ENCODE data around the gene FNDC3B.
"Not testable (repeated sequence)": the region's sequence is repeated elsewhere in the genome, so short reads cannot be mapped to it uniquely, and the experiment has no call there.

FNDC3B gene

DNA sequence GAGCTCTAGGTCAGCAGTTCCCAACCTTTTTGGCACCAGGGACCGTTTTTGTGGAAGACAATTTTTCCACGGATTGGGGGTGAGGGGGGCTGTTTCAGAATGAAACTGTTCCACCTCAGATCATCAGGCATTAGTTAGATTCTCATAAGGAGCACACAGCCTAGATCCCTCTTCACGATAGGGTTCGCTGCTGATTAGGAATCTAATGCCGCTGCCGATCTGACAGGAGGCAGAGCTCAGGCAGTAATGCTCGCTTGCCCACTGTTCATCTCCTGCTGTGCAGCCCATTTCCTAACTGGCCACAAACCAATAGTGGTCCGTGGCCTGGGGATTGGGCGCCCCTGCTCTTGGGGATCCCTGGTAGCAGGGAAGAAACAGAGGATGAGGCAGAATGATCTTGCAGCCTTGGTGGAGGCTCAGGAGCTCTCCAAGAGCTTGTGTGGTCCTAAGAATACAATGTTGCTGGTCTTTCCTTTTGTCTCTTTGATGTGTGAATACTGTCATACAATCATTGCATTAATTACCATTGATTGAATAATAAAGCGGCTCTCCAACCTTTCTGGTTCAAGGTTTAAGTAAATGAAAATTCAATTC lies 183.2 kb downstream of the FNDC3B start:
- DNase-seq, result no peak

DNA sequence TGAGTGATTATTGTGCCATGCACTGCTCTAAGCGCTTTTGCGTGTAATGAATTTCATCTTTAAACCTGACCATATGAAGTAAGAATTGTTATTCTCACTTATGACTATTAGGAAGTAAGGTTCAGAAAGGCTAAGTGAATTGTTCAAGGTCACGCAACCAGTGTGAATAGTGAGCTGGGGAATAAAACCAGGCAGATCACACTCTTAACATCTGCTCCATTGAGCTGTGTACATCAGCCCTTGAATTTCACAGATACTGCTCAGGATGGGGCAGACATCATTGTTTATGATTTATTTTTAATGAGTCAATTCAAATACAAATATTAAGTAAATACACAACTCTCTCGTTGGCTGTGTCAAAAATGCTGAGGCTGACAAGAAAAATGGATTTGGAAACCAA lies 184.5 kb downstream of the FNDC3B start:
- DNase-seq, result no peak

DNA sequence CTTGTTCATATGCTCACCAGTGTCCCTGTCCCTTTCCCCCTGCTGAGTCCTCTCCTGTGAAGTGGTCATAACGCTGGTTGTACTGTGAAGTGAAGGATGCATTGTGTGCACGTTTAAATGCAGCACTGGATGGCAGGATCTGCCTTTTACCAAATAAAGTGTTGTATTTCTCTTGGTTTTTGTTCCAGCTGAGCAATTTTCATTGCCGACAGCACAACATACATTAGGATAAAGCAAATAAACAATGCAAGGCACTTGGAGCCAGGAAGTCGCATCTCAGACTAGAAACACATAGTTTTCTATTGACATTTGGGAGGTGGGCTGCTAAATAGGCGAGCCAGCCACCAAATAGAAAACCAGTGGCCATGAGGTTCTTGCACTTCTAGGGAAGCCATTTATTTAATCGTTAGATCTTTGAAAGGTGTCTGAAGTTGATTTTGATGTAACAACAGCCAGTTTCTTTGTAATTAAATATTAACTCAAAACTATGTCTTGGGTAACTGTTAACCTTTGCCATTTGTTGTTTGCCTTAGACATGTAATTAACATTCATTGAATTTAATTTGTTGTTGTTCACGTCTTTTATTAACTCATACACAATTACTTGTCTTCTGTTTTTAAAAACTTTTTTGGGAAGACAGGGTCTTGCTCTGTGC lies 185.3 kb downstream of the FNDC3B start:
- no peak for DNase-seq

DNA sequence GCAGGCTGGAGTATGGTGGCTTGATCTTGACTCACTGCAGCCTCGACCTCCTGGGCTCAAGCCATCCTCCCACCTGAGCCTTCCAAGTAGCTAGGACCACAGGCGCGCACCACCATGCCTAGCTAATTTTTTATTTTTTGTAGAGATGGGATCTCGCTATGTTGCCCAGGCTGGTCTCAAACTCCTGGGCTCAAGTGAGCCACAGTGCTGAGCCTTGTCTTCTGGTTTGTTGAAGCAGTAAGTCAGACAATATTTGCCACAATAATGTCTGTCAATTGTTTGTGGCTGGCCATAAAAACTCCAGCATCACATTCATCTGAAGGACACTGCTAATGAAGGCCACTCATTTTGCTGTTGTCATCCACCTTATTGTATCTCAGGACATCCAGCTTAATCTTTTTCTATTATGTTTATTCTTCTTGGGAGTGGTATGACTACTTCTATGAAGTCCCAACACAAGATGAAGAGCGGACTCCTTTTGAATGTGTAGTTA lies 185.9 kb downstream of the FNDC3B start:
- no peak for DNase-seq

DNA sequence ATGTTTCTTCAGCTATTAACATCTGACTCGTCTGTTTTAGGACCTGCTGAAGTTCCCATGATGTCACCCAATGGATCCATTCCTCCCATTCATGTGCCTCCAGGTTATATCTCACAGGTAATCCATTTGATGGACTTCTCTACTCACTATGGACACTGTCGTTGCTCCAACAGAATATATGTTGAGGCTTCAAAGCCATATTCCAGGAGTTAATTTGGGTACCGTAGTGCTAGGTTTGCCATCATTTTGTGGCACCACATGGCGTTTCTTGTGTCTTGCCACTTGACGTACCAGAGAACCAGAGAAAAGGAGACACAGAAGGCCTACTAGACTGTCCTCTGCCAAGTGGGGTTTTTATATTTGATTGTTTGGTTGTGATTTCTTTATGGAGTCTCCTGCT lies 187.5 kb downstream of the FNDC3B start:
- DNase-seq, result no peak

DNA sequence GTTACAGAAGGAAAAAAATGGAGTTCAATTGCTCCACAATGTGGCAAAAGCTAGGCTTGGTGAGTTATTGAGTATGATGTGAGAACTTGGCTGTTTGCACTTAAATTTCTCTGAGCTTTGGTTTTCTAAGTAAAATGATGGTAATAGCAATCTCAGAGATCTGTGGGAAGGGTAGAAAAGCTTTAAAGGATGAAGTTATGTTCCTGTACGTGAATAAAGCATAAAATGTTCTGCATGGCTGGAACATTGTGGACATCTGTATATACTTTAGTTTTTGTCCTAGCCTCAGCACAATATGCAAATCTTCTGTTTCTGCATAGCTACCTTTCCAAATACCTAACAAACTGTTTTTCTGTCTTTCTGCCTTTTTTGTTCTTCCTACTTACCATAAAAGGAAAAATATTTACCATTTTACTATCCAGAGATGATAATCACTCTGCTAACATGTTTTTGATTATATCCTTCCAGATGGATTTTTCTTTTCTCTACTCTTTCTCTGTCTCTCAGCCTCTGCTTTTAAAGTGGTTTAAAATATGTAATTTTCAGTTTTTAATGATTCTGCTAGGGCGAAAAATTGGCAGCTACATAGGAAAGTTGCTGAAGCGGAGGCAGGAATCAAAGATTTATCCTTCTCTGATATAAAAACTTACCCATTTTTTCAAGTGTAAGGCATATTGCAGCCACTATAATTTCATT lies 188.1 kb downstream of the FNDC3B start:
- DNase-seq, result no peak

DNA sequence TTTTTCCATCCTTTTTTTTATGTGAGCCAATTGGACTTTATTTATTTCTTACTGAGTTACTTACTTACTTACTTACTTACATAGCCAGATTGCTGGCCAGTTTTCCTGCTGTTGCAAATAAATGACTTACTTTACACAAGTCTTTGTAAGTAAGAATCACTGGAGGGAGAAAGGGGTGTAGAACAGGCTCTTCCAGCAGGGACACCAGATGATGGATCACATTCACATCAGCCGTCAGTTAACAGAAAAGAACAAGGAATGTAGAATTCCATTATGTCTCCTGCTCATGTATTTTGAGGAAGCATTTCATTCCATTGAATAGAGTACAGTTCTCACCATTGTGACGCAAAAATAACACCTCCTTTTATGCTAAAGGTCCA lies 188.6 kb downstream of the FNDC3B start:
- no peak for DNase-seq

DNA sequence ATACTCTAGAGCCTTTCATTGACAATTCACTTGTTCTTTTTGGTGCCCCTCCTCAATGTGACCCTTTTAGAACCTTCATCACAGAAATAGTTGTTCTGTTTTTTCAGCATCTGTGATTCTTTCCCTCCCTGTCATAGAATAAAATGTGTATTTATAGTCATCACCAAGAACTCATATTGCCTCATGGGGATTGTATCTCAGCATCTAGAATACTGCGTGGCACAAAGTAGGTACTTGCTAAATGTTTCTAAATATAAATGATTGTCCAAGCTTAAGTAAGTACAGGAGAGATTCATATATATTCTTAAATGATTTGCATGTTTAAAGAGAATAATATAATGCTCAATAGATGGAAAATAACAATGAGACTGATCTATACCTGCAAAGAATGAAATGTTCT lies 190.1 kb downstream of the FNDC3B start:
- DNase-seq, result no peak

DNA sequence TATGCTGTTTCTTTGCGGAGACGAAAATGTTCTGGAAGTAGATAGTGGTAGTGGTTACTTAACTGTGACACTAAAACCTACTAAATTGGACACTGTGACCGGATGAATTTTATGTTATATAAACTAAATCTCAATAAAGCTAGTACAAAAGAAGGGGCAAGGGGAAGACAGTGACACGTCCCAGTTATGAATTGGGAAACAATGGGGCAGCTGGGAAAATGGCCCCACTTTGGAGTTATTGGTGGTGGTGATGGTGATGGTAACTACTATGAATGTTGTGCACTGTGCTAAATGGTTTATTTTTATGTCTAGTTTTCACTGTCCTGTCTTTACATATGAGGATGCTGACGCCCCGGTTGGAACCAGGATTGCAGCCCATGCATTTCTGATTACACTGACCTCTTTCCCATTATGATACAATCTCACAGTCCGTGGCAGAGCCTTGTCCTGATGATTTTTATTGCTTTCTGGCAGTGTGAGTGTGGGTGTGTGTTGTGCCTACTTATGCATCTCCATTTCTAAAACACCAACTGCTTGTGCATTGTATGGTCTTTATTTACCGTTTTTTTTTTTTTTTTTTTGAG lies 192.0 kb downstream of the FNDC3B start:
- no peak for DNase-seq

DNA sequence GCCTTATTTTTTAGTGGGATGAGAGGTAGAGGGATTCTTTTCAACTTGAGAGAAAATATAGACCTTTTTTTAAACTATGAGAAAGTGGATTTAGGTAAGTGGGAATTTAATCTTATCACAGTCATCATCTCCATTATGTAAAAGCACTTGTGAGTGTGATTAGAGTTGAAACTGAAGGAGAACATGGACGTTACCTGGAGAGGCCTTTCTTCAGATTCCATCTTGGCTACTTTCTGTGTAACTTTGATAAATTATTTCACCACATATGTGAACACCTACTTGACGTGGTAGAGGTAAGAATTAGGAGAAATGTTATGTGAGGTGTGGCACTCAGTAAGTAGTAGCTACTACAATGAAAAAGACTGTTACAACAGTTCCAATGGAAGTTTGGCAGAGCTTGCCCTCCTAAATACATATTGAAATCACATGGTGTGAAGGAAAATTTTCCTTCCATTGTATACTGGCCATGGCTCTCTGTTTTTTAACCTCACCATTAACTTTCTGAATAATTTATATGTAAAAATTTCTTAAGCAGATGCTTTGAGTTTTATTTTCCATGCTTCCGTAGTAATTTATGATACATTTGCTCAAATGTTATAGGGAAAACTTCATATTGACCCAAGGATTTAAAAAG lies 193.3 kb downstream of the FNDC3B start:
- no peak for DNase-seq

DNA sequence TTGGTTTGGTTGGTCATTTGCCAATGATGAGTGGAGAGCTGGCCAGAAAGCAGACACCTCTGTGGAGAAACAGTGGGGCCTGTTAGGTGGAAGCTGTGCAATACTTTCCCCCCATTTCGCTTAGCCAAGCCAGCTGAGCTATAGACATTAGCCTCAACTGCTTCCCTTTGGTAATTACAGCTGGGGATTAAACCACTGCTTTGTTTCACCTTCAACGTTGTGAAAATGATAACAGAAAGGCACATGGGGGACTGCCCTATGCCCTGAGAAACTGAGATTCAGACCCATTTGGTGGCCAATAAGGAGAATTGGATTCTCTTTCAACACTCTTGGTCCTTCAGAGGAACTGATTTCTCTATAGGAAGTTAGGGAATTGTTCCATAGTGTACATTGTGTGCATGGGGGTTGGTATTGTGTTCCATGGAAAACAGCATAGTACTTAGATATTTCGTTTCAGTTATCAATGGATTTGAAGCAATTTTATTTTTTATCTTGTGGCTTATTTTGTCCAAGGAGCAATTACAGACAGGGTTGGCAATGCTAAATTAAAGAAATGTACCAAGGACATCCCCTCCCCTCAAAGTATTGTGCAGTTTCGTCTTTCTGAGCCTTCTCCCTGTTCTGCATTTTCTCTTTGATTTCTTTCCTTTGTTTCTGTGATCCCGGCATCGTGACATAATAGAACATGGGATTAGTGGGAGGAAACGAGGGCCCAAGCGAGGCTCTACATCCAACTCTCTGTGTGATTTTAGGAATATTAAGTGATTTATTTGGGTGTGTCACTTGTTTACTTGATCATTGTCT lies 194.3 kb downstream of the FNDC3B start:
- no peak for DNase-seq

DNA sequence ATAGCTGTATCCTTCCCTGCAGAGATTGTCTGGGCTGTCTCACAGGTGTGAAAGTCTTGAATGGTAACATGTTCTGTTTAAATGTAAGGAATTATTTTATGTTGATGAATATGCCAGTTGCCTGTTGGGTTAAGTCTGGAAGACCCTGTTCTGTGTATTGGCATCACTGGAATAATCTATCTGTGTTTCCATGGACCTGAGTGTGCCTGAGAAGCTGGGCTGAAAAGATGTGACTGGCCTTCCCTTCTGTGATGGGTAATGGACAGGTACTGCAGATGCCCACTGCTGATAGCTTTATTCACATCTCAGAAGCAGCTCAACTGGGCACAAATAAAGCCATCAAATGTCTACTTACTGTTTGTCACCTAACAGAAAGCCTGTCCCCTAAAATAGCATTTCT lies 196.3 kb downstream of the FNDC3B start:
- DNase-seq, result no peak

DNA sequence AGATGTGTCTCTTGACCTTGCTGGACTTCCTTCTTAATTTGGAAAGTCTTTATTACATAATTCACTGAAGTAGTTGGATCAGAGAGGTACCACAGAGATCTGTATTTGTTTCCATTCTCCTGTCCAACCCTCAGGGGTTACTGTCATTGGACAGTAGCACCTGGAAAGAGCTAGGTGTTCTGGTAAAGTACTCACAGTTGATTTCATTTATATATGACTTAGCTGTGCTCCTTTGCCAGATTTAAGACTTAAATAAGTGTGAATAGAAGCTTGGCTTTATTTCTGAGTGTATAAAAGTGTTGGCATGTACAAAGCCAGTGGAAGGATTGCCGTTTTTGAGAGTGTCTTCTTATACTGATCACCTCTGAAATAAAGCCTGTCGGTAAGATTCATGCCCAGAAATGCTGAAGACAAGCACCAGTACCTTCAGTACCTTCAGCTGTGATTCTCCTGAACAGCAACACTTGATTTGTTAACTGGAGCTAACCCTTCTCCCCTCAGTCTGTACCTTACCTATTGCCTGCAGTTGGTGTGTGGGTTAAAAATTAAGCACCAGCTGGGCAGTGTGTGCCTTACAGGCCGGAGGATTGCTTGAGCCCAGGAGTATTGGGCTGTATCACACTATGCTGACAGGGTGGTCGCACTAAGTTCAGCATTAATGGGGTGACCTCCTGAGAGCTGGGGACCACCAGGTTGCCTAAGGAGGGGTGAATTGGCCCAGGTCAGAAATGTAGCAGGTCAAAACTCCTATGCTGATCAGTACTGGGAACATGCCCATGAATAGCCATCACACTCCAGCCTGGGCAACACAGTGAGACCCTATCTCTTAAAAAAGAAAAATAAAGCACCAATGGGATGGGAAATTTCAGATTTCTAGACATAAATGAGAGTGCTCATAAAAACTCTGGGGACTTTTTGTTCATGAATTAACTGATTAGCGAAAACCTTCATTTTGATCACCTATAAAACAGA lies 197.7 kb downstream of the FNDC3B start:
- DNase-seq, result no peak

DNA sequence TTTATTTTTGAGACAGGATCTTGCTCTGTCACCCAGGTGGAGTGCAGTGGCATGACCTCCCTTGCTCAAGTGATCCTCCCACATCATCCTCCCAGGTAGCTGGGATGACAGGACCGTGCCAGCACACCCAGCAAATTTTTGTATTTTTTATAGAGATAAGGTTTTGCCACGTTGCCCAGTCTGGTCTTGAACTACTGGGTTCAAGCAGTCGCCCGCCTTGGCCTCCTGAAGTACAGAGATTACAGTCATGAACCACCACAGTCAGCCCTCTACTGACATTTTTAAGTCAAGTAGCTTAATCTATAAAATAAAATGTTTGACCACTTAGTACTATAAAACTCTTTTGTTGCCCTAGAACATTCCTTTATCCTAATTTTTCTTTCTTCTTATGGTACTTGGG lies 198.8 kb downstream of the FNDC3B start:
- DNase-seq, result no peak

DNA sequence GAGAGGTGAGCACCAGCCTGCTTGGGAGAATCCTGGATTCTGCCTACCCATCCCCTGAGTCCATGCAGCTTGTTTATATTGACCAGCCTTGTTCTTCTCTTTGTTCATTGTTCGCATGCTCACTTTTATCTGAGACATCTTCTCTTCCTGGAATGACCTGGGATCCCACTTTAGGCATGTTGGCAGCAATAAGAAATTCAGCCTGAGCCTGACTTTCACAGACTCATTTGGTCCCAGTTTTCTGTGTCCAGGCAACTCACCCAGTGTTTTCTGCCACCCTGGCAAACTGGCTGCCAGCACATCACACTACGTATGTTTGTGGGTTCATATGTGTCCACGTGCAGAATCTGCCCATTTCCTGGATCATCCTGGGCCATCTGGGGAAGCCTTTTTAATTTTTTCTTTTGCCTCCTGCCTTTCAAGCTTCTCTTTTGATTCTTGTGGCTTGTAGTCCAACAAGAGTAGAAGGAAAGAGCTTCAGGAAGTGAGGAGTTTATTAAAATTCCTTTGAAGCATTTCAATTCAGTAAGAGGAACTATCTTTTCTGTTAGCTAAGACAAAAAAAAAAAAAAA lies 199.9 kb downstream of the FNDC3B start:
- no peak for DNase-seq

DNA sequence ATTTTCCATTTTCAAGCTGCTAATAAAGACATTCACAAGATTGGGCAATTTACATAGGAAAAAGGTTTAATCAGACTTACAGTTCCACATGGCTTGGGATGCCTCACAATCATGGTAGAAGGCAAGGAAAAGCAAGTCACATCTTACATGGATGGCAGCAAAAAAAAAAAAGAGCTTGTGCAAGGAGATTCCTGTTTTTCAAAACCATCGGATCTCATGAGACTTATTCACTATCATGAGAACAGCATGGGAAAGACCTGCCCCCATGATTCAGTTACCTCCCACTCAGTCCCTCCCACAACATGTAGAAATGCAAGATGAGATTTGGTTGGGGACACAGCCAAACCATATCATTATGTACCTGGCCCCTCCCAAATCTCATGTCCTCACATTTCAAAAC lies 202.0 kb downstream of the FNDC3B start:
- no peak for DNase-seq

DNA sequence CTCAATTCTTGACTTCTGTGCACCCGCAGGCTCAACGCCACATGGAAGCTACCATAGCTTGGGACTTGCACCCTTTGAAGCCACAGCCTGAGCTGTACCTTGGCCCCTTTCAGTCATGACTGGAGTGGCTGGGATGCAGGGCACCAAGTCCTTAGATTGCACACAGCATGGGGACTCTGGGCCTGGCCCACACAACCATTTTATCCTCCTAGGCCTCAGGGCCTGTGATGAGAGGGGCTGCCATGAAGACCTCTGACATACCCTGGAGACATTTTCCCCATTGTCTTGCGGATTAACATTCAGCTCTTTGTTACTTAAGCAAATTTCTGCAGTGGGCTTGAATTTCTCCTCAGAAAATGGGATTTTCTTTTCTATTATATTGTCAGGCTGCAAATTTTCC lies 203.1 kb downstream of the FNDC3B start:
- not testable (repeated sequence) for DNase-seq

DNA sequence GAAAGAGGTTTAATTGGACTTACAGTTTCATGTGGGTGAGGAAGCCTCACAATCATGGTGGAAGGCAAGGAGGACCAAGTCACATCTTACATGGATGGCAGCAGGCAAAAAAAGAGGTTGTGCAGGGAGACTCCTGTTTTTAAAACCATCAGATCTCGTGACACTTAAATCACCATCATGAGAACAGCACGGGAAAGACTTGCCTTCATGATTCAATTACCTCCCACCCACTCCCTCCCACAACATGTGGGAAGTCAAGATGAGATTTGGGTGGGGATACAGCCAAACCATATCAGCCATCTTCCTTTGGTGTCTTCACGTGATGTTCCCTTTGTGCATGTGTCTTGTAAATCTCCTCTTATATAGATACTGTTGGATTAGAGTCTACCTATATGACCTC lies 204.0 kb downstream of the FNDC3B start:
- not testable (repeated sequence) for DNase-seq

DNA sequence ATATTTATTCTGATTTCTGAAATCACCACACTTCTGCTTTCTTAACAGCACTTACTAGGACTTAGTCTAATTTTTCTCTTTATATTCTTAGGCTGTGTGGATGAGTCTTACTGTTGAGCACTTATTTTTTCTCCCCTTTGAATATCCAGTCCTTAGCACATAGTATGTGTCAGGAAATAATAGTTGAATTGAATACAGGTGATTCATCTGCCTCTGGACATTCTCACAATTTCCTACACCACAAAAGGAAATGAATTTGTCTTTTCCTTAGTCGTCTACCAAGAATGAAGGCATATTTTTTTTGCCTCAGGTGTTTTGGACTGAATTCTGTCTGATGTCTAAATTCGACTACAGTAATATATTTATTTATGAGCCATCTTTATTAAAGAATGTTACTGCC lies 204.6 kb downstream of the FNDC3B start:
- DNase-seq, result no peak

DNA sequence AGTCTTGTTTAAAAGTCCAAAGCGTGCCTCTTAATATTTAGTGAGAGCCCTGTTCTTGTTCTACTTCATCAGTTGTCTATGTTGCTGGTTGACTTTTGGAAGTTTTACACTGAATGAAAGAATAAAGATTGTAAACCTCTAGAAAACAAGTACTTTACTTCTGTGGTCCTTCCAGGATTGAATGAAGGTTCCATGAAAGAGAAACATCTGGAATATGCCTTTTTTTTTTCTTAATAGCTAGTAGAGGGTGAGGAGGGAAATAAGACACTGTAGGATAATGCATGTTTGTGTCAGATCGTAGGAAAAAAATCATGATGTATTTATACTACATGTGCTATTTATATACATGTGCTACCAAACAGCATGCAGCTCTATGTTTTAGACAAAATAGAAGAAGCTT lies 205.9 kb downstream of the FNDC3B start:
- DNase-seq, result no peak

Measured in activated T-cell treated with anti-CD3 and anti-CD28 coated beads, Interleukin-2, amount 50 U/mL, for 48 hours (primary cell).